ENCODE results near the gene CLDN18. TPM values are rescaled to one million over a fixed set of nuclear protein-coding genes. Genes with fewer than 3 reads are reported as not detected.

CLDN18 gene
- total RNA-seq, 1 experiment from 2014 or later = 0.13 TPM

GRCh38 chr3:137970914-137971831 is 38.8 kb upstream of the CLDN18 start (continued):
- TF ChIP-seq, protein P1, sequence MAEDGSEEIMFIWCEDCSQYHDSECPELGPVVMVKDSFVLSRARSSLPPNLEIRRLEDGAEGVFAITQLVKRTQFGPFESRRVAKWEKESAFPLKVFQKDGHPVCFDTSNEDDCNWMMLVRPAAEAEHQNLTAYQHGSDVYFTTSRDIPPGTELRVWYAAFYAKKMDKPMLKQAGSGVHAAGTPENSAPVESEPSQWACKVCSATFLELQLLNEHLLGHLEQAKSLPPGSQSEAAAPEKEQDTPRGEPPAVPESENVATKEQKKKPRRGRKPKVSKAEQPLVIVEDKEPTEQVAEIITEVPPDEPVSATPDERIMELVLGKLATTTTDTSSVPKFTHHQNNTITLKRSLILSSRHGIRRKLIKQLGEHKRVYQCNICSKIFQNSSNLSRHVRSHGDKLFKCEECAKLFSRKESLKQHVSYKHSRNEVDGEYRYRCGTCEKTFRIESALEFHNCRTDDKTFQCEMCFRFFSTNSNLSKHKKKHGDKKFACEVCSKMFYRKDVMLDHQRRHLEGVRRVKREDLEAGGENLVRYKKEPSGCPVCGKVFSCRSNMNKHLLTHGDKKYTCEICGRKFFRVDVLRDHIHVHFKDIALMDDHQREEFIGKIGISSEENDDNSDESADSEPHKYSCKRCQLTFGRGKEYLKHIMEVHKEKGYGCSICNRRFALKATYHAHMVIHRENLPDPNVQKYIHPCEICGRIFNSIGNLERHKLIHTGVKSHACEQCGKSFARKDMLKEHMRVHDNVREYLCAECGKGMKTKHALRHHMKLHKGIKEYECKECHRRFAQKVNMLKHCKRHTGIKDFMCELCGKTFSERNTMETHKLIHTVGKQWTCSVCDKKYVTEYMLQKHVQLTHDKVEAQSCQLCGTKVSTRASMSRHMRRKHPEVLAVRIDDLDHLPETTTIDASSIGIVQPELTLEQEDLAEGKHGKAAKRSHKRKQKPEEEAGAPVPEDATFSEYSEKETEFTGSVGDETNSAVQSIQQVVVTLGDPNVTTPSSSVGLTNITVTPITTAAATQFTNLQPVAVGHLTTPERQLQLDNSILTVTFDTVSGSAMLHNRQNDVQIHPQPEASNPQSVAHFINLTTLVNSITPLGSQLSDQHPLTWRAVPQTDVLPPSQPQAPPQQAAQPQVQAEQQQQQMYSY (CRISPR knock-in tag; IDR thresholded peaks at IDR 0.05) = peak; percentile 83

DNA sequence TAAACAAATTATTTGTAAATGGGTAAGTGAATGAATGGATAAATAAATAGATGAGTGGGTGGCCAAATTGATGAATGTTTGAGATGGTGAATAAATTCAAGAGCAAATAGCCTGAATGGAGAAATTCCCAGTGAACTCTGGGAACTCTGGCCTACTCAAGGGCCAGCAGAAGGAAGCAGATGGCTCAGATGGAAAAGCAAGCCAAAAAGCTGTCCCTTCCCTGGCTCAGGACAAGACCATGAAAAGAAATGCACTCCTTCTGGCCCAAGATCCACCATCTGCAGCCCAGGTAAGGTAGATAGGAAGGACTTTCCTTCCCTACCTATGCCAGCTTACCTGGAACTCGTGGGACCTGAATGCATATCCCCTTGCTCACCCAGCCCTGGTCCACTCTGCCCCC is 37.6 kb upstream of the CLDN18 start:
- ChIA-PET POLR2A (no interaction called here), CTCF (interaction anchor here (1.2 kb wide), 1 partner anchor 281 kb away, joined by 3 read pairs; no protein-coding TSS in a partner anchor)
- Mint-ChIP-seq H3K4me3 (no peak overlapping the region), H3K9me3 (no peaks in the 10 kb centered on the region), H3K36me3 (no peaks in the 10 kb centered on the region), H3K27me3 (ENCODE audit: low read depth) (peaks cover 4% of the 10 kb centered on the region), H3K27ac (no peak overlapping the region), H3K4me1 (peaks cover 4% of the 10 kb centered on the region; the same call in 1 of the 2 replicates)
- no peak for ATAC-seq
- TF ChIP-seq ATF6 (CRISPR knock-in tag; IDR thresholded peaks at IDR 0.05) (no peak), NFYB (CRISPR knock-in tag; conservative IDR thresholded peaks at IDR 0.05; ENCODE audit: low read depth) (no peak), ZSCAN18 (CRISPR knock-in tag; IDR thresholded peaks at IDR 0.05) (no peak), OVOL2 (CRISPR knock-in tag; IDR thresholded peaks at IDR 0.05; ENCODE audit: borderline replicate concordance) (no peak), MXD4 (CRISPR knock-in tag; IDR thresholded peaks at IDR 0.05; ENCODE audit: borderline replicate concordance) (no peak), RELA (CRISPR knock-in tag; IDR thresholded peaks at IDR 0.05; ENCODE audit: borderline replicate concordance) (no peak), ETV6 (CRISPR knock-in tag; IDR thresholded peaks at IDR 0.05) (no peak), STAT6 (CRISPR knock-in tag; conservative IDR thresholded peaks at IDR 0.05; ENCODE audit: low read depth) (no peak), CBFB (CRISPR knock-in tag; IDR thresholded peaks at IDR 0.05; ENCODE audit: low read depth) (no peak)
- TF ChIP-seq, protein P2, sequence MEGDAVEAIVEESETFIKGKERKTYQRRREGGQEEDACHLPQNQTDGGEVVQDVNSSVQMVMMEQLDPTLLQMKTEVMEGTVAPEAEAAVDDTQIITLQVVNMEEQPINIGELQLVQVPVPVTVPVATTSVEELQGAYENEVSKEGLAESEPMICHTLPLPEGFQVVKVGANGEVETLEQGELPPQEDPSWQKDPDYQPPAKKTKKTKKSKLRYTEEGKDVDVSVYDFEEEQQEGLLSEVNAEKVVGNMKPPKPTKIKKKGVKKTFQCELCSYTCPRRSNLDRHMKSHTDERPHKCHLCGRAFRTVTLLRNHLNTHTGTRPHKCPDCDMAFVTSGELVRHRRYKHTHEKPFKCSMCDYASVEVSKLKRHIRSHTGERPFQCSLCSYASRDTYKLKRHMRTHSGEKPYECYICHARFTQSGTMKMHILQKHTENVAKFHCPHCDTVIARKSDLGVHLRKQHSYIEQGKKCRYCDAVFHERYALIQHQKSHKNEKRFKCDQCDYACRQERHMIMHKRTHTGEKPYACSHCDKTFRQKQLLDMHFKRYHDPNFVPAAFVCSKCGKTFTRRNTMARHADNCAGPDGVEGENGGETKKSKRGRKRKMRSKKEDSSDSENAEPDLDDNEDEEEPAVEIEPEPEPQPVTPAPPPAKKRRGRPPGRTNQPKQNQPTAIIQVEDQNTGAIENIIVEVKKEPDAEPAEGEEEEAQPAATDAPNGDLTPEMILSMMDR (IDR thresholded peaks at IDR 0.05) = no peak
- DNase-seq (ENCODE audit: low spot score) = no peak
